HG02642 (cell line): ENCODE results near the gene LSM11.
"Not testable (repeated sequence)": the region's sequence is repeated elsewhere in the genome, so short reads cannot be mapped to it uniquely, and the experiment has no call there.

ENCODE experiments used
- ATAC-seq: cut with Tn5 transposase; IDR thresholded peaks from one replicate; pipeline ENCODE4 v1.9.1; 2021; ENCODE audit warnings: mild to moderate bottlenecking; ENCODE audit not compliant: unreplicated experiment, poor library complexity

The LSM11 gene

DNA sequence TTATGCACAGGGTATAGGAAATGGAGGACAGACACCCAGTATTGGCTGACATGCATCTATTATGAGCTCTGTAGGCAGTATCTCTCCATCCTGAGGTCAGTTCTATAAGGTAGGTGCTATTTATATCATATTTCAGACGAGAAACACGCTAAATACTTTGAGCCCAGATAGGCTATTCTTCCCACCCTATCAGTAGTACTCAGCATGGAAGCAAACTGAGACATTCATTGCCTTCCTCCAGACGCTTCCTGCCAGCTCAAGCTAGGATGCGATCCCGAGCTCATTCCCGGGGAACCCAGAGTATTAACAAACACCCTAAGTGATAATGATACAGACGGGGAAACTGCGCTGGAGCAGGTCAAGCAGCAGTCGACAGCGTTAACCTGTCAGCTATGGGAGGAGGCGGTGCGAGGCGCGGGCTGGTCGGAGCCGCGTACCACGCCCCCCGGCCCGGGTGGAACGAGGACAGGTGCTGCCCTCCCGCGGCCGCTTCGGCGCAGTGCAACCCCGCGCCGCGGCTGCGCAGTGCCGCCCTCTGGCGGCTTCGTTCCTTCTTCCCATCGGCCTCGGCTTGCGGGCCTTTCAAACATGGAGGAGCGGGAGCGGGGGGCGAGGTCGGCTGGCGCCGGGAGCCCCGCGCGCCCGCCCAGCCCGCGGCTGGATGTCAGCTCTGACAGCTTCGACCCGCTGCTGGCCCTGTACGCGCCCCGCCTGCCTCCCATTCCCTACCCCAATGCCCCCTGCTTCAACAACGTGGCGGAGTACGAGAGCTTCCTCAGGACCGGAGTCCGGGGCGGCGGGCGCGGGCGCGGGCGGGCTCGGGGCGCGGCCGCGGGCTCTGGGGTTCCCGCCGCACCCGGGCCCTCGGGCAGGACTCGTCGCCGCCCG, at the start of gene LSM11:
TSS of gene LSM11 (plus strand) at position 550 of the 888 bp plus-strand sequence. CDS start at position 589, 39 bp downstream.
- ATAC-seq: peak; percentile 91

GRCh38 chr5:157693816-157694215, 49.7 kb upstream of the LSM11 start:
- not testable (repeated sequence) for ATAC-seq

DNA sequence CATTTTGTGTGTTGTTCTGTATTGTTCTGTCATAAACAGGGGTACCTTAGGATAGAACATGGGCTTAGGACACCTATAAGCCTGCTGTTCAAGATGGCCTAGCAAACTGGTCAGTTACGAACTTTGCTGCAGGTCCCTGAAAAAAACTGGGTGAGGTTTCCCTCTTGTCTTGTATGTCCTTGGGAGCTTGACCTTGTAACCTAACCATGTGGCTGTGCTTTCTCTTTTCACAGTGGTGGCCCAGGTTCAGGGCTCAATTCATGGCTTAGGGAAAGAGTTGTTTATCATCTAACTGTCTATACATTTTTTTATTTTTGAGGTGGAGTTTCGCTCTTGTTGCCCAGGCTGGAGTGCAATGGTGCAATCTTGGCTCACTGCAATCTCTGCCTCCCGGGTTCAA, 47.4 kb upstream of the LSM11 start:
- not testable (repeated sequence) for ATAC-seq

DNA sequence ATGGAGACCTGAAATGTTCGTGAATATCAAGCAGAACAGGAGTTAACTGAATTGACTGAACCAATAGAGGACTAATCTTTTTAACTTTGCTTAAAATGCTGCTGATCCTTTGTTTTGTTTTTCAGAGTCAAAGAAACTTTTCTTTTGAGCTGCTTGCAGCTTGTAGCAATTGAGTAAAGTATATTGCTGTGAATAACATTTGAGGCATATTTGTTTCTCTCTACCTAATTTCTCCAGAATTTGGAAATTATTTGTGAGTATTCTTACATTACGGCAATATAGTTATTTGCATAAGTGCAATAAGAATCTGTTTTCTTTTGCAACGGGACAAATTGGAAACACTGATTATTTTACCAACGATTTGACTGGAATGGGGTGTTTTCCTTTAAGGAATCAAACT, 44.8 kb upstream of the LSM11 start:
- ATAC-seq: not testable (repeated sequence)

DNA sequence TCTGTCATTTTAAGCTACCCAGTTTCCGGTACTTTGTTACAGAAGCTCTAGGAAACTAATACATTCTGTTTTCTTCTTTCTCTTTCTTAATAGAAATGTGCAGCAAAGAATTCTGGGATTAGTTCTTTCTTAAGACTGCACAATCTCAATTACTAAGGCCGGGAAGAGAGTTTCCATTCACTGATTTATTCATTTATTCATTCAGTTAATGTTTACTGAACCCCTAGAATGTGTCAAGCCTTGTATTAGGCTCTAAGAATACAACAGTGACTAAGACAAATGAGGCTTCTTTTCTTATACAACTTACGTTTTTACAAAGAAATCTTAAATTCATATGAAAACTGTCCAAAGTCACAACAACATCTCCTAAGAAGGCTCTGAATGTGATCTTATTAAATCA, 39.8 kb upstream of the LSM11 start:
- no peak for ATAC-seq

- ATAC-seq: no peak
Measured at GRCh38 chr5:157708866-157709265, 34.6 kb upstream of the LSM11 start.

DNA sequence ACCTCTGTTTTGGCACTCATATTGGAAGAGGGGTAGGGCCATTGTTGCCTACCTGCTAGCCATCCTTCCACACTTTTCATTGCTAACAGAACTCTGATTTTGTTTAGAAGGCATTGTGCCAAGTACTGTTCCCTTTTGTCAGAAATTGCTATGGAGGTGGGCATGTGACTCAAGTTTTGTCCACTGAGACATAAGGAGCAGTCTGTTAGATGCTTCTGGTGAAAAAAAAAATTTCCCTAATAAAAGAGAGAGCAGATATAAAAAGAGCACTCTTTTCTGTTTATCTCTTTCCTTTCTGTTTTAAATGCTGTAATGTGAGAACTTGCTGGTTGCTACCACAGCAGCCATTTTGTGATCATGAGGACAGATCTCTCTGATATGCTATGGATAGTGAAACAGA, 34.2 kb upstream of the LSM11 start:
- ATAC-seq: no peak

GRCh38 chr5:157710431-157710830, 33.1 kb upstream of the LSM11 start:
- ATAC-seq: no peak

- ATAC-seq: no peak
Measured at GRCh38 chr5:157710882-157711281, 32.6 kb upstream of the LSM11 start.

- ATAC-seq: no peak
Measured at GRCh38 chr5:157713830-157714595, 29.5 kb upstream of the LSM11 start.

- no peak for ATAC-seq
Measured at GRCh38 chr5:157714596-157714864, 29.0 kb upstream of the LSM11 start.

DNA sequence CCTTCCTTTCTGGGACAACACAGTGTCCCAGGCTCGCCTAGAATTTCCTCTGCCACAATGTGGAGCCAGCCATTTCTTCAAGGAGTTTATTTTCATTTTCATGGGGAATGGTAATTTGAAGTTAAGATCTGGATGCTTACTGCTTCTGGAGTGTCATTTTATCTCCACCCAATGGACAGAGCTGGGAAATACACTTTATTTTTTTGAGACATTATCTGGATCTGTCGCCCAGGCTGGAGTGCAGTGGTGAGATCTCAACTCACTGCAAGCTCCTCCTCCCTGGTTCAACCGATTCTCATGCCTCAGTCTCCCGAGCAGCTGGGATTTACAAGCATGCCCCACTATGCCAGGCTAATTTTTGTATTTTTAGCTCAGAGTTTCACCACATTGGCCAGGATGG, 25.0 kb upstream of the LSM11 start:
- no peak for ATAC-seq

DNA sequence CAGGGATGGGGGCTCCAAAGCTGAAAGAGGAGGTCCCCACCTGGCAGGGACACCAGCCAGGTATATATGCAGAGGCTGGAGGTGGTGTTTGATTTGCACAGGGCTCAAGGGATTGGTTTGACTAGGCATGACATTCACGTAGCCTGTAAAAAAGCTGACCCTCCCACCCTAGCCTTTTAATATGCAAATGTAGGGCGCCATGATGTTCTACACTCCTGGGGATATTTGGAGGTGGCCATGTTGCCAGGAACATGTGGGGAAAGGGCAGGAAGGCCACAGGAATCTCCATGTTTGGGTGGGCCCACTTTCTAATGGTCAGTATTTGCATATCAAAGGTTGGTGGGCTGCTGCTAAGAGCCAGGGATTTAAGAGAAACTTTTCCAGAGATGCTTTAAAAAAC, 24.3 kb upstream of the LSM11 start:
- ATAC-seq: no peak

GRCh38 chr5:157721159-157721558, 22.4 kb upstream of the LSM11 start:
- no peak for ATAC-seq

DNA sequence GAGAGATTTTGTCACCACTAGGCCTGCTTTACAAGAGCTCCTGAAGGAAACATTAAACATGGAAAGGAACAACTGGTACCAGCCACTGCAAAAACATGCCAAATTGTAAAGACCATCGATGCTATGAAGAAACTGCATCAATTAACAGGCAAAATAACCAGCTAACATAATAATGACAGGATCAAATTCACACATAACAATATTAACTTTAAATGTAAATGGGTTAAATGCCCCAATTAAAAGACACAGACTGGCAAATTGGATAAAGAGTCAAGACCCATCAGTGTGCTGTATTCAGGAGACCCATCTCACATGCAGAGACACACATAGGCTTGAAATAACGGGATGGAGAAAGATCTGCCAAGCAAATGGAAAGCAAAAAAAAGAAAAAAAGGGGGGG, 20.6 kb upstream of the LSM11 start:
- not testable (repeated sequence) for ATAC-seq

DNA sequence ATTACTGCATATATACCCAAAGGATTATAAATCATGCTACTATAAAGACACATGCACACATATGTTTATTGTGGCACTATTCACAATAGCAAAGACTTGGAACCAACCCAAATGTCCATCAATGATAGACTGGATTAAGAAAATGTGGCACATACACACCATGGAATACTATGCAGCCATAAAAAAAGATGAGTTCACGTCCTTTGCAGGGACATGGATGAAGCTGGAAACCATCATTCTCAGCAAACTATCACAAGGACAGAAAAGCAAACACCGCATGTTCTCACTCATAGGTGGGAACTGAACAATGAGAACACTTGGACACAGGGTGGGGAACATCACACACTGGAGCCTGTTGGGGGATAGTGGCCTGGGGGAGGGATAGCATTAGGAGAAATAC, 16.9 kb upstream of the LSM11 start:
- ATAC-seq: not testable (repeated sequence)

DNA sequence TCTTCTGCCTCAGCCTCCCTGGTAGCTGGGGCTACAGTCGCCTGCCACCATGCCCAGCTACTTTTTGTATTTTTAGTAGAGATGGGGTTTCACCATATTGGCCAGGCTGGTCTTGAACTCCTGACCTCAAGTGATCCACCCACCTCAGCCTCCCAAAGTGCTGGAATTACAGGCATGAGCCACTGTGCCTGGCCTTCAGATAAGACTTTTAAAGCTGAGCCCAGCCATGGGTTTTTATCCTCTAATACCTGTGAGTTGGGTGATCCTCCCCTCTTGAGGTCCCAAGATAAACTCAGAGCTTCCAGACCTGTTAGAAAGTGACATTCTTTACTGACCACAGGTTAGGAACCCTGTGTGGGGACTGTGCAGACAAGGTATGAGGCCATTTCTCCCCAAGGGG, 15.7 kb upstream of the LSM11 start:
- ATAC-seq: not testable (repeated sequence)

GRCh38 chr5:157729858-157730257, 13.7 kb upstream of the LSM11 start:
- ATAC-seq: peak; percentile 52

- no peak for ATAC-seq
Measured at GRCh38 chr5:157730900-157731271, 12.6 kb upstream of the LSM11 start.

GRCh38 chr5:157731272-157732129, 12.0 kb upstream of the LSM11 start, which contains the start of gene THG1L:
Gene THG1L, plus strand, starts transcription at chr5:157731420. Its CDS starts 21 bp downstream, at chr5:157731441.
- peak; percentile 97 for ATAC-seq

- ATAC-seq: no peak
Measured at GRCh38 chr5:157732130-157732514, 11.4 kb upstream of the LSM11 start.
